Epithelial cell of esophagus (primary cell): Measurements from ENCODE around the gene SERGEF.

Experiments used
- DNase-seq: peaks from one replicate; pipeline ENCODE4 v3.0.0; 2010; ENCODE audit warnings: low read depth
- H3K4me3 ChIP-seq: 2 replicates; pipeline ENCODE4 v1.5.1; 2011; ENCODE audit warnings: mild to moderate bottlenecking, low read length, control low read depth
- CTCF ChIP-seq: IDR thresholded peaks from 2 replicates; pipeline ENCODE4 v1.5.1; 2011; ENCODE audit warnings: low read depth, mild to moderate bottlenecking, low read length, control low read depth, inconsistent platforms; ENCODE audit not compliant: insufficient read depth; ENCODE audit errors: missing control alignments

Gene SERGEF

GRCh38 chr11:17748761-17749721 lies 263.8 kb downstream of the SERGEF start:
- no peak overlapping the region for H3K4me3 ChIP-seq
- TF ChIP-seq CTCF = no peak
- no peak for DNase-seq

- no peak overlapping the region for H3K4me3 ChIP-seq
- no peak for TF ChIP-seq CTCF
- DNase-seq = no peak
Measured at GRCh38 chr11:17748044-17748443, 264.8 kb downstream of the SERGEF start.

- DNase-seq = no peak
- no peak overlapping the region for H3K4me3 ChIP-seq
- no peak for TF ChIP-seq CTCF
Measured at GRCh38 chr11:17747131-17747955, 265.5 kb downstream of the SERGEF start.

GRCh38 chr11:17746096-17746495 lies 266.8 kb downstream of the SERGEF start:
- no peak for DNase-seq
- TF ChIP-seq CTCF = no peak
- H3K4me3 ChIP-seq = no peak overlapping the region

GRCh38 chr11:17745023-17745772 lies 267.6 kb downstream of the SERGEF start:
- no peak overlapping the region for H3K4me3 ChIP-seq
- TF ChIP-seq CTCF = no peak
- DNase-seq = no peak

GRCh38 chr11:17744151-17744940 lies 268.5 kb downstream of the SERGEF start:
- H3K4me3 ChIP-seq = no peak overlapping the region
- no peak for DNase-seq
- TF ChIP-seq CTCF = no peak
